PC-9 (cell line): ENCODE data around the gene STARD10.

Experiments used
- EZH2 ChIP-seq: fragments of 200-600 bp; sonication (generic); IDR thresholded peaks from 2 replicates; pipeline ENCODE4 v1.8.0; 2017; ENCODE audit warnings: antibody characterized with exemption, low read depth
- TF ChIP-seq, protein P1 (sequence below): fragments of 200-600 bp; sonication (generic); conservative IDR thresholded peaks from 2 replicates; pipeline ENCODE4 v1.6.1; 2017; ENCODE audit warnings: mixed run types, antibody characterized with exemption, mild to moderate bottlenecking, moderate library complexity

DNA sequence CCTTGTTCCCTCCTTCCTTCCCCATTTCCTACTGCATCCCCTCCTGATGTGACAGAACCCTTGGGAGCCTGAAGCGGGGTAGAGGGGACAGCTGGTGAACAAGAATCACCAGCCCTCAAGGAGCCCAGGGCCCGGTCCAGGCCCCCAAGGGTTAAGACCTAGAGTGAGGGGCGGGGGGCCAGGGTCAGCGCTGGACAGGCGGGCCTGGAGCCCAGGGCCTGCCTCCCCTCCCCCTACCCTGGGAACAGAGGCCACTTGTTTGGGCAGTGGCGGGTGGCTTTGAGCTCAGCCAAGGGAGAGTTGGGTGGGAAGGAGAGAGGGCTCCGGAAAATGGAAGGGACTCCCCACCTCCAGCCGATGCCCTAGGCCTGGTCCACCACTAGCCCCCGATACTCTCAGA lies 43.8 kb downstream of the STARD10 start:
- TF ChIP-seq, protein P1, sequence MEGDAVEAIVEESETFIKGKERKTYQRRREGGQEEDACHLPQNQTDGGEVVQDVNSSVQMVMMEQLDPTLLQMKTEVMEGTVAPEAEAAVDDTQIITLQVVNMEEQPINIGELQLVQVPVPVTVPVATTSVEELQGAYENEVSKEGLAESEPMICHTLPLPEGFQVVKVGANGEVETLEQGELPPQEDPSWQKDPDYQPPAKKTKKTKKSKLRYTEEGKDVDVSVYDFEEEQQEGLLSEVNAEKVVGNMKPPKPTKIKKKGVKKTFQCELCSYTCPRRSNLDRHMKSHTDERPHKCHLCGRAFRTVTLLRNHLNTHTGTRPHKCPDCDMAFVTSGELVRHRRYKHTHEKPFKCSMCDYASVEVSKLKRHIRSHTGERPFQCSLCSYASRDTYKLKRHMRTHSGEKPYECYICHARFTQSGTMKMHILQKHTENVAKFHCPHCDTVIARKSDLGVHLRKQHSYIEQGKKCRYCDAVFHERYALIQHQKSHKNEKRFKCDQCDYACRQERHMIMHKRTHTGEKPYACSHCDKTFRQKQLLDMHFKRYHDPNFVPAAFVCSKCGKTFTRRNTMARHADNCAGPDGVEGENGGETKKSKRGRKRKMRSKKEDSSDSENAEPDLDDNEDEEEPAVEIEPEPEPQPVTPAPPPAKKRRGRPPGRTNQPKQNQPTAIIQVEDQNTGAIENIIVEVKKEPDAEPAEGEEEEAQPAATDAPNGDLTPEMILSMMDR = no peak
- no peak for TF ChIP-seq EZH2
